IMR-90 (cell line): Measurements from ENCODE around the gene NTPCR. TPM values are rescaled to one million over a fixed set of nuclear protein-coding genes. Genes with fewer than 3 reads are reported as not detected.

ENCODE experiments used
- ATAC-seq: fragments of 200-7000 bp; cut with Tn5 transposase; 2 replicates; pipeline ENCODE4 v1.9.1; 2020; ENCODE audit warnings: low read depth, mild to moderate bottlenecking, moderate library complexity
- BruUV-seq: library from RNA; stranded (reverse); fragments of 400-500 nt; replicated peaks from 2 replicates; lab custom pipeline; 2021; lab: Mats Ljungman, UMichigan
- CTCF ChIA-PET: fragments of 300-600 bp; formaldehyde crosslinking; extraction: SDS; loops from one replicate; lab custom pipeline; 2021; ENCODE audit warnings: antibody characterized with exemption; lab: Yijun Ruan, JAX
- POLR2A ChIA-PET: fragments of 300-600 bp; sonication (Branson Sonifier 250); formaldehyde crosslinking; loops from one replicate; lab custom pipeline; 2022; ENCODE audit warnings: antibody characterized with exemption; ENCODE audit not compliant: unreplicated experiment; lab: Charles Lee
- DNase-seq: peaks from one replicate; pipeline ENCODE4 v3.0.0; 2013
- H2AFZ ChIP-seq: replicated peaks from 2 replicates; pipeline ENCODE3; 2013; ENCODE audit warnings: low read length, mild to moderate bottlenecking; ENCODE audit not compliant: poor library complexity
- H2AK5ac ChIP-seq: 2 replicates; pipeline ENCODE4 v1.6.1; 2013; ENCODE audit warnings: low read depth, low read length, inconsistent platforms
- H2AK9ac ChIP-seq: replicated peaks from 2 replicates; pipeline ENCODE3; 2013; ENCODE audit warnings: mild to moderate bottlenecking, low read depth, low read length, moderate library complexity; ENCODE audit not compliant: poor library complexity
- H2BK120ac ChIP-seq: 2 replicates; pipeline ENCODE4 v1.6.1; 2013; ENCODE audit warnings: low read depth, low read length, inconsistent platforms
- H2BK15ac ChIP-seq: 3 replicates; pipeline ENCODE4 v1.6.1; 2013; ENCODE audit warnings: low read depth, low read length, inconsistent platforms
- H2BK20ac ChIP-seq: 2 replicates; pipeline ENCODE4 v1.6.1; 2013; ENCODE audit warnings: low read depth, mild to moderate bottlenecking, inconsistent platforms, low read length, moderate library complexity
- H2BK5ac ChIP-seq: 2 replicates; pipeline ENCODE4 v1.6.1; 2013; ENCODE audit warnings: mild to moderate bottlenecking, low read depth, low read length, inconsistent platforms; ENCODE audit not compliant: poor library complexity, severe bottlenecking
- H3K14ac ChIP-seq: replicated peaks from 2 replicates; pipeline ENCODE4 v1.6.1; 2013; ENCODE audit warnings: low read depth, low read length, inconsistent platforms
- H3K18ac ChIP-seq: 2 replicates; pipeline ENCODE4 v1.6.1; 2013; ENCODE audit warnings: low read depth, low read length, control low read depth
- H3K23ac ChIP-seq: 2 replicates; pipeline ENCODE4 v1.6.1; 2013; ENCODE audit warnings: low read depth, low read length, inconsistent platforms
- H3K27ac ChIP-seq: 2 replicates; pipeline ENCODE4 v1.5.1; 2013; ENCODE audit warnings: mild to moderate bottlenecking, control low read depth, low read length; ENCODE audit not compliant: insufficient read depth
- H3K27me3 ChIP-seq: 2 replicates; pipeline ENCODE4 v1.6.1; 2013; ENCODE audit warnings: low read length; ENCODE audit not compliant: control insufficient read depth, insufficient read depth
- H3K36me3 ChIP-seq: 2 replicates; pipeline ENCODE4 v1.6.1; 2013; ENCODE audit warnings: low read length, mixed read lengths; ENCODE audit not compliant: control insufficient read depth, insufficient read depth
- H3K4ac ChIP-seq: 2 replicates; pipeline ENCODE4 v1.6.1; 2013; ENCODE audit warnings: low read depth, low read length, inconsistent platforms
- H3K4me1 ChIP-seq: 2 replicates; pipeline ENCODE4 v1.6.1; 2013; ENCODE audit warnings: low read length, mixed read lengths; ENCODE audit not compliant: control insufficient read depth, insufficient read depth
- H3K4me2 ChIP-seq: 2 replicates; pipeline ENCODE4 v1.6.1; 2013; ENCODE audit warnings: low read depth, mild to moderate bottlenecking, control low read depth, low read length, moderate library complexity
- H3K4me3 ChIP-seq: 2 replicates; pipeline ENCODE4 v1.5.1; 2013; ENCODE audit warnings: low read depth, mild to moderate bottlenecking, control low read depth, low read length, moderate library complexity; ENCODE audit not compliant: insufficient read depth
- H3K56ac ChIP-seq: 2 replicates; pipeline ENCODE4 v1.6.1; 2013; ENCODE audit warnings: low read length, inconsistent platforms; ENCODE audit not compliant: insufficient read depth; ENCODE audit errors: extremely low read depth
- H3K79me1 ChIP-seq, 2 experiments: 2 replicates each; pipeline ENCODE4 v1.6.1; 2013; ENCODE audit warnings: low read length in 2 of 2, inconsistent platforms in 1 of 2, low read depth in 1 of 2
- H3K9ac ChIP-seq: 2 replicates; pipeline ENCODE4 v1.6.1; 2013; ENCODE audit warnings: low read depth, low read length, control low read depth
- H3K9me1 ChIP-seq: 2 replicates; pipeline ENCODE4 v1.6.1; 2013; ENCODE audit warnings: low read length, inconsistent platforms; ENCODE audit not compliant: insufficient read depth
- H3K9me3 ChIP-seq: 2 replicates; pipeline ENCODE4 v1.6.1; 2013; ENCODE audit warnings: low read length; ENCODE audit not compliant: control insufficient read depth, insufficient read depth
- H4K20me1 ChIP-seq: 2 replicates; pipeline ENCODE4 v1.6.1; 2013; ENCODE audit warnings: low read length, inconsistent platforms; ENCODE audit not compliant: insufficient read depth
- H4K5ac ChIP-seq: 2 replicates; pipeline ENCODE4 v1.6.1; 2013; ENCODE audit warnings: mild to moderate bottlenecking, low read depth, low read length, control low read depth
- H4K8ac ChIP-seq, 2 experiments: 2 replicates each; pipeline ENCODE4 v1.6.1; 2013; ENCODE audit warnings: low read depth in 2 of 2, low read length in 2 of 2, control low read depth in 1 of 2, inconsistent platforms in 1 of 2
- H4K91ac ChIP-seq: 2 replicates; pipeline ENCODE4 v1.6.1; 2013; ENCODE audit warnings: low read depth, low read length, inconsistent platforms; ENCODE audit not compliant: insufficient read depth
- BHLHE40 ChIP-seq: fragments of 150-350 bp; IDR thresholded peaks from 2 replicates; pipeline ENCODE4 v1.6.1; 2016; ENCODE audit warnings: mild to moderate bottlenecking, low read depth, low read length
- FOS ChIP-seq: fragments of 150-350 bp; IDR thresholded peaks from 2 replicates; pipeline ENCODE4 v1.6.1; 2016; ENCODE audit warnings: low read depth, low read length
- POLR2A ChIP-seq: IDR thresholded peaks from 2 replicates; pipeline ENCODE4 v1.6.1; 2012; ENCODE audit warnings: mild to moderate bottlenecking, low read depth, low read length
- SMC3 ChIP-seq: fragments of 150-350 bp; IDR thresholded peaks from 2 replicates; pipeline ENCODE4 v1.6.1; 2016; ENCODE audit warnings: low read depth, mild to moderate bottlenecking, antibody characterized with exemption, low read length, moderate library complexity
- WGBS, 2 experiments: methylation state at CpG; one replicate each; pipeline versions ENCODE4 v1.1.5 to v1.1.7; 2013; ENCODE audit warnings: missing lambda C conversion rate in 2 of 2; ENCODE audit not compliant: insufficient read length in 1 of 2; ENCODE audit errors: extremely low coverage in 2 of 2; 5-methylcytosine and 5-hydroxymethylcytosine counted together
- dilution Hi-C: fragments of 300-500 bp; cut with HindIII; formaldehyde crosslinking; loops from one replicate; pipeline ENCODE4 v1.14.3; 2018; ENCODE audit warnings: low sequenced_read_pairs; ENCODE audit not compliant: unreplicated experiment
- in situ Hi-C: fragments of 300-500 bp; cut with MboI; formaldehyde crosslinking; loops from 3 replicates; pipeline ENCODE4 v1.14.3; 2019; ENCODE audit warnings: low sequenced_read_pairs, inconsistent platforms, mixed read lengths
- intact Hi-C: fragments of 100-400 bp; cut with micrococcal nuclease; formaldehyde crosslinking; loops from 2 replicates; pipeline ENCODE4 v1.10.0; 2022
- polyA plus RNA-seq, 3 experiments: library from polyadenylated mRNA; depleted of rRNA; stranded (reverse); fragments of >200 nt; gene quantifications; 2 replicates each; pipeline ENCODE4 v1.2.3, GENCODE V29; 2012; ENCODE audit warnings: low replicate concordance in 1 of 3
- total RNA-seq: library from RNA; depleted of rRNA; stranded (reverse); fragments of >200 nt; gene quantifications from 2 replicates; pipeline ENCODE4 v1.2.3, GENCODE V29; 2012

Gene NTPCR
- total and polyA plus RNA-seq, 2 of the 4 experiments (the other 2 are of a cell fraction) = 13.3 to 16.5 TPM

GRCh38 chr1:232985882-232986526, 35.6 kb downstream of the NTPCR start:
- in situ Hi-C loops = no loop called here
- CTCF ChIA-PET = no interaction called here
- no peak for TF ChIP-seq BHLHE40
- TF ChIP-seq SMC3 = no peak
- no peak for TF ChIP-seq FOS
- no peak for TF ChIP-seq POLR2A
- no peak overlapping the region for H3K4ac ChIP-seq
- no peak overlapping the region for H4K91ac ChIP-seq
- no peak overlapping the region for H3K23ac ChIP-seq
- peak overlapping the region; percentile 17 for H2AFZ ChIP-seq
- no peak overlapping the region for H2BK20ac ChIP-seq
- H3K56ac ChIP-seq = no peak overlapping the region
- H3K9me1 ChIP-seq = peaks cover 9% of the 10 kb centered on the region
- H2AK9ac ChIP-seq = peak overlapping the region; percentile 21
- H3K14ac ChIP-seq = no peak overlapping the region
- 94% methylated on average over 17 of the region's 31 CpGs; no CpG with 5 or more reads in 1 of the 2 experiments for WGBS, 2 experiments
- no peak overlapping the region for H2BK5ac ChIP-seq
- H2AK5ac ChIP-seq = no peak overlapping the region
- dilution Hi-C loops = no loop called here
- no TSS peak for BruUV-seq
- intact Hi-C loops = no loop called here
- no peaks in the 10 kb centered on the region for H3K27me3 ChIP-seq
- peaks cover 19% of the 10 kb centered on the region; the same call in 1 of the 2 replicates for H3K36me3 ChIP-seq
- no peaks in the 10 kb centered on the region for H4K20me1 ChIP-seq
- no peak overlapping the region for H2BK15ac ChIP-seq
- no peak overlapping the region for H4K5ac ChIP-seq
- H3K4me3 ChIP-seq = no peak overlapping the region
- H3K4me2 ChIP-seq = no peak overlapping the region
- DNase-seq = no peak
- no peak for ATAC-seq
- no peak overlapping the region for H3K9ac ChIP-seq
- H3K18ac ChIP-seq = no peak overlapping the region
- H3K9me3 ChIP-seq = no peaks in the 10 kb centered on the region
- H2BK120ac ChIP-seq = no peak overlapping the region
- no peak overlapping the region for H3K27ac ChIP-seq
- no peaks in the 10 kb centered on the region for H3K79me1 ChIP-seq
- POLR2A ChIA-PET = no interaction called here
- no peak overlapping the region for H4K8ac ChIP-seq
- peaks cover 9% of the 10 kb centered on the region for H3K4me1 ChIP-seq
